EL (cell line): Measurements from ENCODE around the gene NXPH4.

Experiments used
- DNase-seq: peaks from one replicate; pipeline ENCODE4 v3.0.0-alpha.2; 2016

The NXPH4 gene

GRCh38 chr12:57247041-57247440, 30.4 kb downstream of the NXPH4 start:
- no peak for DNase-seq

GRCh38 chr12:57248934-57249742, 32.5 kb downstream of the NXPH4 start:
- DNase-seq = no peak

GRCh38 chr12:57250541-57250940, 33.9 kb downstream of the NXPH4 start:
- DNase-seq = no peak

GRCh38 chr12:57250956-57251355, 34.4 kb downstream of the NXPH4 start, which contains the start of gene STAC3:
Gene STAC3, minus strand, starts transcription at chr12:57251187. Its CDS starts 1,551 bp downstream, at chr12:57249636.
- DNase-seq = no peak

GRCh38 chr12:57254506-57255280, 38.1 kb downstream of the NXPH4 start:
- DNase-seq = no peak

GRCh38 chr12:57255916-57256315, 39.3 kb downstream of the NXPH4 start:
- DNase-seq = no peak

DNA sequence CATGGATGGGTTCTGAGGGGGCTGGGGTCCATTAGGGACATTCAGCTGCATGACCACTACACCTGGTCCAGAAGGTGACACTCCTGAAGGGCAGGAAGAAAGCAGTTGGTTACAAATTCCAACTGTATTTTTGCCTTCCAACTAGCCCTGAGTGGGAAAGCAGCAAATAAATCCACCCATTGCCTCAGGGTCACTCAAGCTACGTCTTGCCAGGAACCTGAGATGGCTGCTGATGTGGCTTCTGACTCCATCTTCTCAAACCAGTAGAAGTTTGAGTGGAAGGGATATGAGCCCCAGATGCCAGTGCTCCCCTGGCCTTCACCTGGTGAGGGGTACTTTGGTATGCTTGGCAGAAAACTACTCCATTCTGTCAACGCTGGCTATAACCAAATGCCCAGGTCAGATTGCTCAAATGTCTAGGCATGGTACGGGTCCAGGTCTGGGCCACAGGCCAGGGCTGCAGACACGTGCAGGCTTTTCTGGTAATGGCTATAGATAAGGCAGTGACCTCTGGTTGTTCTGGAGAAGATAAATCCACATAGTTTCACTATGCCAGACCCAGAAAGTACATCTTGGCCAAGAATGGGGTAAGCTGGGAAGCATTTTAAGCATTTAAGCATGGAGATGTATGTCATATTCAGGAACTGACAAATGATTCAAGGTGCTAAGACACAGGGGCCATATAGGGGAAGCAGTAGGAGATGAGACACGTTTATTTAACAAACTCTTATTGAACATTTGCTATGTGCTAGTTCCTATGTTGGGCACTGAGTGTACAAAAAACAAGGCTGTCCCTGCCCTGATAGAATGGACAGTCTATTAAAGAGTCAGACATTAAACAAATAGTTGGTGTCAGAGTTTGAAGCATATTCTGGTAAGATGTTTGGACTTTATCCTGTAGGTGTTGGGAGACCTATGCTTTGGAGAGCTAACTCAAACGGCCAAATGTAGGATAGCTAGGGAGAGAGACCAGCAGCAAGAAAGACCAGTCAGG, 42.7 kb downstream of the NXPH4 start:
- DNase-seq = no peak

GRCh38 chr12:57260366-57260765, 43.8 kb downstream of the NXPH4 start:
- no peak for DNase-seq

- no peak for DNase-seq
Measured at GRCh38 chr12:57261428-57261865, 44.9 kb downstream of the NXPH4 start.

DNA sequence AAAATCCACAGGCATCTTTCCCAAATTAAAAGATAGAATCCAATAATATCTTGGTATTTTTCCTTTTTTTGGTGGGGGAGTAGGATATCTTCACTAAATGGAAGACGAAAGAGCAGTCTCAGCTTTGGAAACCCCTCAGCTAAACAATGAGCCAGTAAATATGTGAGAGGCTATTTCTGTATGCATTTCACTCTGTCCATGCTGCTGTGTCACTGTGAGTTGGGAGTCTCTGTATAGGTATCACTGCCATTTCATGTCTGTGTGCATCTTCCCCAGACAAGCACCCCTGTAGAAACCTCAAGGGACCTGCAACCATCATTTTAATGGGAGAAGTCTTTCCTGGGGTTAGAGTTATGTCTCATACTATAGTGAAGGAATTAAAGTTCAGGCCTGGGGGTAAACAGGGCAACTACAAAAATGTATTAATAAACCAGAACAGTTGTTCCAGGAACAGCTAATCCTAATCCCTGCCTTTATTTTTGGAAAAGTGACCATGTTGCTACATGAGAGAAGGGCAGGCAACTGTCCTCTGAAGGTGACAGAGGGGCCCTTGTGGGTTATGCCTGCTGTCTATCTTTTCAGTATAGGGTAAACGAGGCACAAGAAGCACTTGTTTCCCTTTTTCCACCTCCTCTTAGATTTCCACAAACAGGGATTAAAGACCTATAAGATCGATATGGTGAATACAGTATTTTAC, 45.7 kb downstream of the NXPH4 start:
- no peak for DNase-seq

DNA sequence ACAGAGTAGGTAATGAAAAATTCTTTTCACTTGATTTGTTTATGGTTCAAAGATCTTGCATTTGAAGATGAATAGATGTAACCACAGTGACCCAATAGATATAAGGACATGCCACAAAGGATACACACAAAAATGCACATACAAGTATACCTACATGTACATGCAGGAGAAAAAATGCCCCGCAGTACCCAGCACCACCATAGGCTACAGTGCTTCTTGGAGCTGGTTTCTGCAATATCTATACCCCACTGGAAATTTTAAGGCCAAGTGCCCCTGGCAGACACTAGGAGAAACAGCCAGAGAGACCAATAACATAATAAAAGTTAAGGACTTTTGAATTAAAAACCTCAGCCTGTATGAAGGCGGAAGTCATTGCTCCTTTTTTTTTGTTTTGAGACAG, 46.5 kb downstream of the NXPH4 start:
- no peak for DNase-seq

- no peak for DNase-seq
Measured at GRCh38 chr12:57266681-57267080, 50.1 kb downstream of the NXPH4 start.

DNA sequence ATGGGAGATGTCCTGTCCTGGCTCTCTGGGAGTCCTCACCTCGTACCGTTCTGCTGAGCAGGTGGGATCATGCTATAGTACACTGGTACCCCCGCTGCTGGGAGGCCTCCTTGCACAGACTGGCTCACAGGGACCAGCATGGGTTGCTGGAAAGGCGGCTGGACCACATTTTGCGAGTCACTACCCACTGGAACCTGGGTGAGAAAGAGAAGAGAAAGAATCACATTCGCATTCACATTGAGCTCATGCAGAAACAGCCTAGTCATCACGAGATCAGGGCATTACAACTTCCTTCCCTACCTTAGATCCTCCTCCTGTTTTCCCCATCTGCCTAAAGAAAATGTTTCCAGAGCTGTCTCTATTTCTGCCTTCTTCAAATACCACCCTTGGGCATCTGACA, 51.7 kb downstream of the NXPH4 start:
- no peak for DNase-seq

DNA sequence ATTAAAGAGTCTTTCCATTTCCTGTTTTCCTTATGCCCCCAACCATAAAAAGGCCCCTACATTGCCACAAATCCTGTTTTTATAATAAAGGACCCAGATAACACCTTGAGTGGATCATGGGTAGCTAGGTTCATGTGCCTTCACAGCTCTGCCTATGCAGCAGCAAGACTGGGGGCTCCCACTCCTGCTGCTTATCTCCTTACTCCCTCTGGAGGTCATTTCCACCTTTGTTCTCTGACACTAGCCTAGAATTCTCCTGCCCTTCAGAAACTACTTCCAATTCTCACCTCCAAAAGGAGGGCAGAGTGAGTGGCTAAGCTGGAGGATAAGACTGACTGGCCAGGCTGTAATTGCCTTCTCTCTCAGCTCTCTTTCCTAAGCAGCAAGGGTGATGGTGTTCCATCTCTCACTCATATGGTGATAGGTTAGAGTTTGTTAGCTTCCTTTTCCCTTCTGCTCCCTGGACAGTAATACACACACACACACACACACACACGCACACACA, 54.4 kb downstream of the NXPH4 start:
- no peak for DNase-seq

DNA sequence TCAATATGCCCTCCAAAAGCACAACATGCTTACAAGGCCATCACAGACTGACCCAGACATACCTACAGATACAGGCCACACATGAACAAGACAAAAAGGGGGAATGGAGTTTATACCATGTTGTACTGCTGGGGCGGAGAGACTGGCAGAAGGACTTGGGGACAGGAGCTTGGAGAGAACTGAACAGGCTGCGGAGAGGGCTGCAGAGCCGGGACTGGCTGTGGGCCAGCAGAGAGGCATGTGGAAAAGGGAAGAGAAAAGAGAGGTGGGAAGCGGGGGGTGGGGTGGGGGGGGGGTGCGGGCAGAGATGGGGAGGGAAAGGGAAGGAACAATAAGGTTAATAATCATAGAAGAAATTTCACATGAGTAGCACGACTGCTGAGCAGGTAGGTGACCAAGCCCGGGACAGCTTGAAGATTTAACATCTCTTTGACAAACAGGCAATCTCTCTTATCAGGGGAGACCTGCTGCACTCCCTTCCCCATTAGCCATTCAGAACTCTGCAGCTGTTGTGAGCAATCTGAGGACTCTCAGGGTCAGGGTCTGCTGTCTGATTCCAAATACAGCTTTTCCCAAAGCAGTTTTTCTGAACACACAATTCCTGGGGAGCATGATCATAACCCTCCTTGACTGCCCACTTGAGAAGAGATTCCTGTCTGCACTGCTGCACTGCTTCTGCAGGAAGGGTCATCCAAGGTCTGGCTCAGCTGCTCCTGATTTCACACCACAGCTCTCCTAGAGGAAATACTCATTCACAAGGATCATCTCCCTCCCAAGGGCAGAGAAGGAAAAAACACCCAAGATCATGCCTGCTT, 56.0 kb downstream of the NXPH4 start:
- DNase-seq = peak; percentile 37

GRCh38 chr12:57273516-57273915, 56.9 kb downstream of the NXPH4 start:
- no peak for DNase-seq
